Sigmoid colon (tissue), 7 donors: ENCODE data around the gene PGF. TPM values are rescaled to one million over a fixed set of nuclear protein-coding genes. Genes with fewer than 3 reads are reported as not detected.

Experiments
- DNase-seq: peaks from one replicate; pipeline ENCODE4 v3.0.0-alpha.2; 2019
- H3K27ac ChIP-seq, 4 donors: fragments of 200-600 bp; sonication (generic); one replicate each; pipeline ENCODE4 v1.5.1; 2016 to 2019; ENCODE audit warnings: mild to moderate bottlenecking in 1 of 4
- H3K27me3 ChIP-seq, 3 donors: fragments of 200-600 bp; sonication (generic); one replicate each; pipeline ENCODE4 v1.5.1; 2019; ENCODE audit warnings: mild to moderate bottlenecking in 1 of 3
- H3K36me3 ChIP-seq, 4 donors: fragments of 200-600 bp; sonication (generic); one replicate each; pipeline ENCODE4 v1.5.1; 2016 to 2019
- H3K4me1 ChIP-seq, 4 donors: fragments of 200-600 bp; sonication (generic); one replicate each; pipeline ENCODE4 v1.5.1; 2017 to 2019
- H3K4me3 ChIP-seq, 4 donors: fragments of 200-600 bp; sonication (generic); one replicate each; pipeline ENCODE4 v1.5.1; 2017 to 2019; ENCODE audit warnings: mild to moderate bottlenecking in 2 of 4, moderate library complexity in 1 of 4
- H3K9me3 ChIP-seq, 4 donors: fragments of 200-600 bp in 3 of 4; sonication (generic) in 3 of 4; one replicate each; pipeline versions ENCODE4 v1.5.1 to v1.6.1; 2013 to 2019
- CTCF ChIP-seq, 4 experiments: fragments of 450-650 bp in 3 of 4; fragments of 200-600 bp in 1 of 4; IDR thresholded peaks; one replicate each; pipeline ENCODE4 v1.5.1; 2016 to 2019; ENCODE audit warnings: antibody characterized with exemption in 4 of 4, mild to moderate bottlenecking in 3 of 4, moderate library complexity in 2 of 4
- EP300 ChIP-seq, 4 donors: sonication (generic); formaldehyde crosslinking; IDR thresholded peaks; one replicate each; pipeline ENCODE4 v1.6.1; 2017; ENCODE audit warnings: antibody characterized with exemption in 4 of 4
- POLR2A ChIP-seq, 2 donors: fragments of 450-650 bp; IDR thresholded peaks; one replicate each; pipeline ENCODE4 v1.6.1; 2016; ENCODE audit warnings: antibody characterized with exemption in 2 of 2, mild to moderate bottlenecking in 2 of 2, moderate library complexity in 2 of 2
- POLR2AphosphoS5 ChIP-seq, 4 donors: sonication (generic); formaldehyde crosslinking; IDR thresholded peaks; one replicate each; pipeline ENCODE4 v1.6.1; 2017; ENCODE audit warnings: antibody characterized with exemption in 4 of 4
- WGBS, 2 donors: extraction: QIAGEN DNeasy Blood & Tissue Kit; methylation state at CpG; one replicate each; pipeline ENCODE4 v1.1.7; 2013; 5-methylcytosine and 5-hydroxymethylcytosine counted together
- intact Hi-C: fragments of 100-400 bp; cut with DNase I; formaldehyde crosslinking; loops from one replicate; pipeline ENCODE4 v1.15.1; 2023
- polyA plus RNA-seq, 3 donors: library from polyadenylated mRNA; stranded (reverse); fragments of 200-250 nt; gene quantifications; one replicate each; pipeline ENCODE4 v1.2.3, GENCODE V29; 2013
- total RNA-seq, 4 donors: library from RNA; depleted of rRNA; stranded (reverse); fragments of >200 nt; gene quantifications; one replicate each; pipeline ENCODE4 v1.1.0, GENCODE V29; 2016
- donor health status: healthy with polysubstance abuse.
- donor health status: Bipolar disorder and iron deficiency.
- donor health status: healthy.

The PGF gene
- total and polyA plus RNA-seq, 7 donors, result 1.2 to 15.6 (median 6.3) TPM

GRCh38 chr14:74908861-74909341, 46.5 kb downstream of the PGF start:
- Histone ChIP-seq H3K27ac (no peak overlapping the region), H3K36me3 (peaks cover 0 to 9% (median 0%) of the 10 kb centered on the region in 4 donors), H3K4me1 (peaks cover 0 to 26% (median 22%) of the 10 kb centered on the region in 4 donors), H3K27me3 (no peaks in the 10 kb centered on the region), H3K4me3 (no peak overlapping the region), H3K9me3 (no peaks in the 10 kb centered on the region)
- DNase-seq, result no peak
- TF ChIP-seq POLR2AphosphoS5 (IDR thresholded peaks at IDR 0.05) (no peak), POLR2A (IDR thresholded peaks at IDR 0.05) (no peak), CTCF (IDR thresholded peaks at IDR 0.05) (no peak), EP300 (IDR thresholded peaks at IDR 0.05) (no peak)
- WGBS, 2 donors, result 88% methylated on average over 9 of the region's 9 CpGs
- intact Hi-C loops, result no loop called here

- no peak for DNase-seq
- peaks cover 0 to 26% (median 22%) of the 10 kb centered on the region in 4 donors for H3K4me1 ChIP-seq
- no peak overlapping the region for H3K27ac ChIP-seq
- 37 to 59% methylated on average over 6 of the region's 6 CpGs for WGBS, 2 donors
- intact Hi-C loops, result no loop called here
- no peaks in the 10 kb centered on the region for H3K9me3 ChIP-seq
- peaks cover 3 to 21% (median 7%) of the 10 kb centered on the region in 4 donors for H3K36me3 ChIP-seq
- H3K27me3 ChIP-seq, result no peaks in the 10 kb centered on the region
- no peak overlapping the region for H3K4me3 ChIP-seq
- TF ChIP-seq POLR2A (IDR thresholded peaks at IDR 0.05), result no peak
- TF ChIP-seq EP300 (IDR thresholded peaks at IDR 0.05), result no peak
- TF ChIP-seq CTCF (IDR thresholded peaks at IDR 0.05), result no peak
- no peak for TF ChIP-seq POLR2AphosphoS5 (IDR thresholded peaks at IDR 0.05)
These were observed 47.7 kb downstream of the PGF start for GRCh38 chr14:74907744-74908143.

GRCh38 chr14:74906925-74907521, 48.4 kb downstream of the PGF start:
- intact Hi-C loops, result no loop called here
- H3K36me3 ChIP-seq, result peaks cover 10 to 28% (median 14%) of the 10 kb centered on the region in 4 donors
- no peaks in the 10 kb centered on the region for H3K27me3 ChIP-seq
- no peak for DNase-seq
- WGBS, 2 donors, result 50 to 65% methylated on average over 12 of the region's 12 CpGs
- H3K9me3 ChIP-seq, result no peaks in the 10 kb centered on the region
- no peak overlapping the region for H3K4me3 ChIP-seq
- H3K4me1 ChIP-seq, result peaks cover 0 to 26% (median 22%) of the 10 kb centered on the region in 4 donors
- H3K27ac ChIP-seq, result no peak overlapping the region
- TF ChIP-seq EP300 (IDR thresholded peaks at IDR 0.05) (no peak), CTCF (IDR thresholded peaks at IDR 0.05) (no peak), POLR2A (IDR thresholded peaks at IDR 0.05) (no peak), POLR2AphosphoS5 (IDR thresholded peaks at IDR 0.05) (no peak)

- H3K36me3 ChIP-seq, result peaks cover 22 to 41% (median 28%) of the 10 kb centered on the region in 4 donors
- WGBS, 2 donors, result 44 to 48% methylated on average over 14 of the region's 14 CpGs
- no peaks in the 10 kb centered on the region for H3K9me3 ChIP-seq
- no peak overlapping the region for H3K4me3 ChIP-seq
- peaks cover 0 to 26% (median 22%) of the 10 kb centered on the region in 4 donors for H3K4me1 ChIP-seq
- intact Hi-C loops, result loop anchor here (1.0 kb wide), 1 partner anchor 44 kb away; no protein-coding TSS in a partner anchor
- TF ChIP-seq POLR2AphosphoS5 (IDR thresholded peaks at IDR 0.05) (peak in 1 of 4 donors; percentile 42), CTCF (IDR thresholded peaks at IDR 0.05) (peak; percentile 84 to 89 (median 87)), EP300 (IDR thresholded peaks at IDR 0.05) (no peak)
- peak overlapping the region in 3 of 4 donors; percentile 15 to 44 (median 27) for H3K27ac ChIP-seq
- peak; percentile 87 for DNase-seq
- no peaks in the 10 kb centered on the region for H3K27me3 ChIP-seq
These were observed 49.7 kb downstream of the PGF start for GRCh38 chr14:74905595-74906142.
